Caco-2 (cell line): Measurements from ENCODE around the gene TSPAN18. TPM values are rescaled to one million over a fixed set of nuclear protein-coding genes. Genes with fewer than 3 reads are reported as not detected.

Source experiments
- BruUV-seq: library from RNA; stranded (reverse); fragments of 400-500 nt; replicated peaks from 2 replicates; lab custom pipeline; 2021; lab: Mats Ljungman, UMichigan
- CTCF ChIA-PET: fragments of 300-600 bp; sonication (Branson Sonifier 250); formaldehyde crosslinking; loops from one replicate; lab custom pipeline; 2022; ENCODE audit warnings: antibody characterized with exemption; lab: Charles Lee
- POLR2A ChIA-PET: fragments of 300-600 bp; sonication (Branson Sonifier 250); formaldehyde crosslinking; loops from one replicate; lab custom pipeline; 2022; ENCODE audit warnings: antibody characterized with exemption; lab: Charles Lee
- DNase-seq, 2 experiments: peaks; one replicate each; pipeline versions ENCODE4 v3.0.0 to v3.0.0-alpha.2; 2020 to 2022
- H3K27me3 ChIP-seq: replicated peaks from 2 replicates; pipeline ENCODE4 v1.6.0; 2011; ENCODE audit warnings: low read length; ENCODE audit not compliant: control insufficient read depth, insufficient read depth
- H3K36me3 ChIP-seq: 2 replicates; pipeline ENCODE4 v1.5.1; 2011; ENCODE audit warnings: low read length; ENCODE audit not compliant: control insufficient read depth, insufficient read depth
- H3K4me1 ChIP-seq: fragments of 250-450 bp; sonication (Bioruptor Pico); 2 replicates; pipeline ENCODE4 v1.5.1; 2020; ENCODE audit warnings: mild to moderate bottlenecking
- H3K4me3 ChIP-seq: 2 replicates; pipeline ENCODE4 v1.5.1; 2011; ENCODE audit warnings: low read depth, mild to moderate bottlenecking, control low read depth, low read length
- H3K9me3 ChIP-seq: fragments of 250-450 bp; sonication (Bioruptor Pico); 2 replicates; pipeline ENCODE4 v1.5.1; 2020; ENCODE audit warnings: mild to moderate bottlenecking, moderate library complexity
- H3K27ac Mint-ChIP-seq: one replicate; pipeline ENCODE4 v1.8.0; 2022; ENCODE audit warnings: mixed read lengths; ENCODE audit not compliant: unreplicated experiment
- H3K27me3 Mint-ChIP-seq: one replicate; pipeline ENCODE4 v1.8.0; 2022; ENCODE audit warnings: mixed read lengths; ENCODE audit not compliant: insufficient read depth, unreplicated experiment
- H3K36me3 Mint-ChIP-seq: one replicate; pipeline ENCODE4 v1.8.0; 2022; ENCODE audit warnings: mild to moderate bottlenecking, mixed read lengths; ENCODE audit not compliant: insufficient read depth, unreplicated experiment
- H3K4me1 Mint-ChIP-seq: one replicate; pipeline ENCODE4 v1.8.0; 2022; ENCODE audit warnings: low read depth, mixed read lengths; ENCODE audit not compliant: unreplicated experiment
- H3K4me3 Mint-ChIP-seq: one replicate; pipeline ENCODE4 v1.8.0; 2022; ENCODE audit warnings: mild to moderate bottlenecking, moderate library complexity, mixed read lengths; ENCODE audit not compliant: unreplicated experiment
- H3K9me3 Mint-ChIP-seq: one replicate; pipeline ENCODE4 v1.8.0; 2022; ENCODE audit warnings: mixed read lengths; ENCODE audit not compliant: unreplicated experiment
- CTCF ChIP-seq, 2 experiments: fragments of 200-600 bp in 1 of 2; IDR thresholded peaks; 1 replicate in 1 of 2; 2 replicates in 1 of 2; pipeline versions ENCODE4 v1.5.1 to v1.8.0; 2011 to 2022; ENCODE audit warnings: antibody characterized with exemption in 1 of 2, control low read depth in 1 of 2, inconsistent platforms in 1 of 2, low read depth in 1 of 2, low read length in 1 of 2, mild to moderate bottlenecking in 1 of 2, moderate library complexity in 1 of 2; ENCODE audit not compliant: insufficient read depth in 1 of 2, severe bottlenecking in 1 of 2, unreplicated experiment in 1 of 2
- intact Hi-C: fragments of 100-400 bp; cut with micrococcal nuclease; formaldehyde crosslinking; loops from one replicate; pipeline ENCODE4 v1.10.0; 2022; ENCODE audit not compliant: unreplicated experiment
- total RNA-seq: library from RNA; stranded (reverse); gene quantifications from 2 replicates; pipeline ENCODE4 v1.2.3, GENCODE V29; 2022

The TSPAN18 gene
- total RNA-seq, 1 experiment from 2014 or later, result 7.4 TPM

GRCh38 chr11:44892843-44893242 lies 166.1 kb downstream of the TSPAN18 start:
- no peak overlapping the region for H3K27ac Mint-ChIP-seq
- TF ChIP-seq CTCF (IDR thresholded peaks at IDR 0.05; ENCODE audit: insufficient read depth in 1 of 2, low read depth in 1 of 2, low read length in 1 of 2, severe bottlenecking in 1 of 2, unreplicated experiment in 1 of 2), result no peak
- no peaks in the 10 kb centered on the region for H3K36me3 ChIP-seq
- no peak for DNase-seq
- H3K4me3 Mint-ChIP-seq, result no peak overlapping the region
- H3K9me3 ChIP-seq, result no peaks in the 10 kb centered on the region
- ChIA-PET CTCF (no interaction called here), POLR2A (no interaction called here)
- intact Hi-C loops, result loop anchor here (5.0 to 10.0 kb wide), 3 partner anchors 116 to 338 kb away; no protein-coding TSS in a partner anchor
- H3K4me1 ChIP-seq, result no peaks in the 10 kb centered on the region
- no peaks in the 10 kb centered on the region for H3K4me1 Mint-ChIP-seq
- H3K36me3 Mint-ChIP-seq, result no peaks in the 10 kb centered on the region
- no peaks in the 10 kb centered on the region for H3K27me3 ChIP-seq
- H3K4me3 ChIP-seq, result no peak overlapping the region
- no TSS peak for BruUV-seq
- H3K9me3 Mint-ChIP-seq, result no peaks in the 10 kb centered on the region
- peaks cover 6% of the 10 kb centered on the region for H3K27me3 Mint-ChIP-seq

GRCh38 chr11:44893308-44893822 lies 166.6 kb downstream of the TSPAN18 start:
- Histone ChIP-seq H3K4me1 (no peaks in the 10 kb centered on the region), H3K9me3 (no peaks in the 10 kb centered on the region), H3K36me3 (no peaks in the 10 kb centered on the region), H3K4me3 (no peak overlapping the region), H3K27me3 (no peaks in the 10 kb centered on the region)
- no peaks in the 10 kb centered on the region for H3K36me3 Mint-ChIP-seq
- peaks cover 7% of the 10 kb centered on the region for H3K27me3 Mint-ChIP-seq
- ChIA-PET POLR2A (no interaction called here), CTCF (interaction anchor here (1.6 kb wide), 1 partner anchor 271 kb away, joined by 4 read pairs; no protein-coding TSS in a partner anchor)
- no TSS peak for BruUV-seq
- intact Hi-C loops, result loop anchor here (5.0 to 10.0 kb wide), 3 partner anchors 116 to 339 kb away; no protein-coding TSS in a partner anchor
- H3K4me3 Mint-ChIP-seq, result no peak overlapping the region
- no peak overlapping the region for H3K27ac Mint-ChIP-seq
- no peaks in the 10 kb centered on the region for H3K4me1 Mint-ChIP-seq
- DNase-seq, result no peak
- TF ChIP-seq CTCF (IDR thresholded peaks at IDR 0.05; ENCODE audit: insufficient read depth in 1 of 2, low read depth in 1 of 2, low read length in 1 of 2, severe bottlenecking in 1 of 2, unreplicated experiment in 1 of 2), result no peak
- no peaks in the 10 kb centered on the region for H3K9me3 Mint-ChIP-seq

GRCh38 chr11:44893846-44894617 lies 167.3 kb downstream of the TSPAN18 start:
- H3K36me3 ChIP-seq, result no peaks in the 10 kb centered on the region
- no peak overlapping the region for H3K4me3 ChIP-seq
- intact Hi-C loops, result loop anchor here (1.0 to 10.0 kb wide), 4 partner anchors 117 to 339 kb away; no protein-coding TSS in a partner anchor
- Mint-ChIP-seq H3K27me3 (peaks cover 7% of the 10 kb centered on the region), H3K4me1 (no peaks in the 10 kb centered on the region), H3K4me3 (no peak overlapping the region), H3K36me3 (no peaks in the 10 kb centered on the region), H3K27ac (no peak overlapping the region), H3K9me3 (no peaks in the 10 kb centered on the region)
- H3K9me3 ChIP-seq, result no peaks in the 10 kb centered on the region
- no peaks in the 10 kb centered on the region for H3K27me3 ChIP-seq
- ChIA-PET CTCF (interaction anchor here (0.8 to 1.6 kb wide), 2 partner anchors 236 to 272 kb away, joined by 3 to 4 read pairs; no protein-coding TSS in a partner anchor), POLR2A (no interaction called here)
- BruUV-seq, result no TSS peak
- DNase-seq, result peak; percentile 59 to 72
- TF ChIP-seq CTCF (IDR thresholded peaks at IDR 0.05; ENCODE audit: insufficient read depth in 1 of 2, low read depth in 1 of 2, low read length in 1 of 2, severe bottlenecking in 1 of 2, unreplicated experiment in 1 of 2), result peak; percentile 87 to 94
- no peaks in the 10 kb centered on the region for H3K4me1 ChIP-seq
